Skeletal muscle tissue (tissue), 4 donors: ENCODE results near the gene PLOD2. TPM values are rescaled to one million over a fixed set of nuclear protein-coding genes. Genes with fewer than 3 reads are reported as not detected.
"Not testable (repeated sequence)": the region's sequence is repeated elsewhere in the genome, so short reads cannot be mapped to it uniquely, and the experiment has no call there.

Experiments
- H3K27ac ChIP-seq: one replicate; pipeline ENCODE4 v1.7.0; 2013; ENCODE audit warnings: mild to moderate bottlenecking, low read depth, low read length, inconsistent platforms
- H3K27me3 ChIP-seq, 3 donors: one replicate each; pipeline ENCODE4 v1.7.0; 2013; ENCODE audit warnings: low read length in 3 of 3; ENCODE audit not compliant: control insufficient read depth in 3 of 3, insufficient read depth in 3 of 3
- H3K36me3 ChIP-seq, 3 donors: one replicate each; pipeline ENCODE4 v1.7.0; 2013; ENCODE audit warnings: low read length in 3 of 3; ENCODE audit not compliant: control insufficient read depth in 3 of 3, insufficient read depth in 3 of 3
- H3K4me1 ChIP-seq, 3 donors: one replicate each; pipeline ENCODE4 v1.7.0; 2013; ENCODE audit warnings: low read length in 3 of 3, mild to moderate bottlenecking in 3 of 3; ENCODE audit not compliant: control insufficient read depth in 3 of 3, insufficient read depth in 3 of 3
- H3K4me3 ChIP-seq, 3 donors: one replicate each; pipeline ENCODE4 v1.7.0; 2013; ENCODE audit warnings: low read length in 3 of 3
- H3K9ac ChIP-seq, 3 donors: one replicate each; pipeline ENCODE4 v1.7.0; 2013; ENCODE audit warnings: low read length in 3 of 3, mild to moderate bottlenecking in 3 of 3, moderate library complexity in 2 of 3, low read depth in 1 of 3
- H3K9me3 ChIP-seq, 3 donors: one replicate each; pipeline ENCODE4 v1.7.0; 2013; ENCODE audit warnings: low read length in 3 of 3; ENCODE audit not compliant: control insufficient read depth in 3 of 3
- total RNA-seq: library from RNA; depleted of rRNA; stranded (reverse); fragments of >200 nt; gene quantifications from one replicate; pipeline ENCODE4 v1.2.3, GENCODE V29; 2014
- donor health status: Osteomylitis.

PLOD2 gene
- total RNA-seq, 1 donor from 2014 or later = 22.4 TPM

DNA sequence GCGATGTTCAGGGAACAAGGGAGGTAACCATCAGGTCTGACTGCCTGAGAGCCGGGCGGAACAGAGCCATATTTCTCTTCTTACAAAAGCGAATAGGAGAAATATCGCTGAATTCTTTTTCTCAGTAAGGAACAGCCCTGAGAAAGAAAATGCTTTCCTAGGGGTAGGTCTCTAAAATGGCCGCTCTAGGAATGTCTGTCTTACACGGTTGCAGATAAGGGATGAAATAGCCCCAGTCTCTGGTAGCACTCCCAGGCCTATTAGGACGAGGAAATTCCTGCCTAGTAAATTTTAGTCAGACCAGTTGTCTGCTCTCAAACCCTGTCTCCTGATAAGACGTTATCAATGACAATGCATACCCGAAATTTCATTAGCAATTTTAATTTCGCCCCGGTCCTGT is 47.2 kb downstream of the PLOD2 start:
- H3K27ac ChIP-seq, H3K9me3 ChIP-seq, H3K4me1 ChIP-seq, H3K27me3 ChIP-seq, H3K36me3 ChIP-seq, H3K4me3 ChIP-seq, H3K9ac ChIP-seq: not testable (repeated sequence)

DNA sequence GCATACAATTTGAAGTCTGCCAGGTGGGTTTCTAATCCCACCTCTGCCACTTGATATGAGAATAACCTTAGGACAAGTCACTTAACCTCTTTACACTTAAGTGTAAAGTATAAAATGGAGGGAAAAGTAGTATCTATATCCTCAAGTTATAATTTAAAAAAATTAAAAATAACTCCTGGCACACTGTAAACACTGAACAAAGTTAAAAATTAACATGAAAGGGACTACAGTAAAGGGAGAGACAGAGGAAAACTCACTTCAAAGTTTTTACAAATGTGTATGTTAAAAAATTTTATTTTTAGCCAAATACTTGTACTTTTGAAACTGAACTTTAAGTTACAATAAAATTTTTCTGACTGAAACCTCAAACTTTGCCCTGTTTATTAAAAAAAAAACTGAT is 49.6 kb downstream of the PLOD2 start:
- Histone ChIP-seq H3K4me1 (no peaks in the 10 kb centered on the region), H3K36me3 (no peaks in the 10 kb centered on the region), H3K27ac (no peak overlapping the region), H3K9ac (no peak overlapping the region), H3K27me3 (no peaks in the 10 kb centered on the region), H3K9me3 (peaks cover 0 to 2% (median 0%) of the 10 kb centered on the region in 3 donors), H3K4me3 (no peak overlapping the region)

DNA sequence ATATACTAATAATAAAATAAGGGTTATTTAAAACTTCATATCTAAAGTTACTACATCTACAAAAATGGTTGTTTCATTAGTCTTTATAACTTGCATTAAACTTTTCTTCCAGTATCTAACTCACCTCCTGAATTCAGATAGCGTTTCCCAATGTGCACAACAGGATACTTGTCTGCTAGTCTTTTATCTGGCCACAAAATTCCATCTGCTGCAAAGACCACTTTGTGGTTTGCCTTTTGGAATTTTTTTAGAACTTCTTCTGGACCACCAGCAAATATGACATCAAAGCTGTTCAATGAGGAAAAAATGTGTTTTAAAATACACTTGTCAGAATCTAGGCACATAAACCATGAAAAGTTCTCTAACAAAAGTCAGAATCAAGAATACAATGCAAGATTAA is 50.8 kb downstream of the PLOD2 start:
- Histone ChIP-seq H3K27me3 (no peaks in the 10 kb centered on the region), H3K4me3 (no peak overlapping the region), H3K27ac (no peak overlapping the region), H3K9ac (no peak overlapping the region), H3K9me3 (peaks cover 0 to 2% (median 0%) of the 10 kb centered on the region in 3 donors), H3K4me1 (no peaks in the 10 kb centered on the region), H3K36me3 (no peaks in the 10 kb centered on the region)

DNA sequence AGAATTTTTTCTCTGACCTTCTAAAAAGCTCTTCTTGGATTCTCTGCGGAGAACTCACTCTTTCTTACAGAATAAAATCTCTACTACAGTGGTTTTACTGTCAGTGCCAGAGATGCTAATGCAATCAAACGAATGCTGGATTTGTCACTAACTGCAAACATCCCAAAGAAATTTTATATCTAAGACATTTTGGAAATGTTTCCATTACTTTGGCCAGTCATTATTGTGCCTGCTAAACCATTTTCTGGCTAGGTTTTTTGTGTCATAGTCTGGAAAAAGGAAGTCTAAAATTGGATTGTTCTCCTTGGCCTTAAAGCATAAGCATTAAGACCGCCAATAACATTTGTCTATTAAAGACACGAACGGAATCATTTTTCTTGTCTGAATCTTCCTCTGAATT is 54.0 kb downstream of the PLOD2 start:
- no peak overlapping the region for H3K4me3 ChIP-seq
- H3K9ac ChIP-seq = no peak overlapping the region
- no peaks in the 10 kb centered on the region for H3K9me3 ChIP-seq
- no peaks in the 10 kb centered on the region for H3K4me1 ChIP-seq
- no peaks in the 10 kb centered on the region for H3K36me3 ChIP-seq
- H3K27me3 ChIP-seq = no peaks in the 10 kb centered on the region
- H3K27ac ChIP-seq = no peak overlapping the region

DNA sequence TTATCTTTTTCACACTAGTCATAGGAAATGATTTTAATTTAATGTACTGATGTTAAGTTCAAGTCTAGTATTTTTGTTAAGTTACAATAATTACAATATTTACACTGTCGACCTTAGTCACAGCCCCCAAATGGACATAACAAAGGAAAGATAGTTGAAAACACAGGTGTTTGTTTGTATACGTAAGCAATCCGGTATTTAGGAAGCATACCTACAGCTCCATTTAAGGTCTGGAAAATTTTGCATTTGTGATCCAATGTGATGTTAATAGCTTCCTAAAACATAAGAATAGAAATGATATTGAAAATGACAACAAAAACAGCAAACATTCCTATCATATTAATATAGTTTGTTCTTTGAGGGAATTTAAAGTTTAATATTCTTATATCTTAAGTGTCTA is 56.9 kb downstream of the PLOD2 start:
- H3K9me3 ChIP-seq = no peaks in the 10 kb centered on the region
- H3K4me1 ChIP-seq = no peaks in the 10 kb centered on the region
- H3K36me3 ChIP-seq = peaks cover 0 to 5% (median 3%) of the 10 kb centered on the region in 3 donors
- H3K27me3 ChIP-seq = no peaks in the 10 kb centered on the region
- H3K27ac ChIP-seq = no peak overlapping the region
- no peak overlapping the region for H3K9ac ChIP-seq
- H3K4me3 ChIP-seq = no peak overlapping the region

DNA sequence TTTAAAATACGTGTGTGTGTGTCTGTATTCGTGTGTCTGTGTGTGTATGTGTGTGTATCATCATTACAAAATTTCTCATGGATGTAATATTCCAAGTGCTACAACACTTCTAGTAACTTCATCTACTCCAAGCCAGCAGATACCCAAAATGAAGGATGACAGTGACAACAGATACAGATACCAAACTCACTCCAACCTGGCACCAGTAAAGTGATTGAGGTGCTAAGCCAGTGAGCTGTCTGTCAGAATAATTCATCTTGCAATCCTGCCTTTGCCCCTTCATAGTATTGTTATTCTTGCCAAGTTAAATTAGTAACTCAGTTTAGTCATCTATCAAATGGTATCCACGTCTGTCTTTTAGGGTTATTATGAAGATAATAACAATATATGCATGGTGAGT is 58.1 kb downstream of the PLOD2 start:
- Histone ChIP-seq H3K4me3 (no peak overlapping the region), H3K27ac (no peak overlapping the region), H3K9ac (no peak overlapping the region), H3K36me3 (peaks cover 0 to 5% (median 3%) of the 10 kb centered on the region in 3 donors), H3K9me3 (no peaks in the 10 kb centered on the region), H3K27me3 (no peaks in the 10 kb centered on the region), H3K4me1 (no peaks in the 10 kb centered on the region)

DNA sequence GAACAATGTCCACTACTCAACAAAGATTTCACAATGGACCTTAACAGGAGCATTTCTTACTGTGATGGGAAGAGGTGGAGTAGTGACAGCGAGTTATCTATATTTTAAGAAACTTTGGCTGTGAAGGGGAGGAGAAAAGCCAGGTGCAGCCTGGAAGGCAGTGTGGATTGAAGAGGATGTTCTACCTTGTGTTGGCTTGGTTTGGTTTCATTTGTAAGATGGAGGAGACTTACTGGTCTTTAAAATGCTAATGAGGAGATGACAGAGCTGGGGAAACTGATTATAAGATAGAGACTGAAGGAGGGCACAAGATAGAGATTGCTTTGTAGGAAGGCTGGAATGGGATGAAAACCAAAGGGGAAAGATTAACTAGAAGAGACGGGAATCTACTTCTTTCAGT is 59.4 kb downstream of the PLOD2 start:
- Histone ChIP-seq H3K4me1 (no peaks in the 10 kb centered on the region), H3K27ac (no peak overlapping the region), H3K9me3 (no peaks in the 10 kb centered on the region), H3K4me3 (no peak overlapping the region), H3K9ac (no peak overlapping the region), H3K36me3 (peaks cover 0 to 5% (median 3%) of the 10 kb centered on the region in 3 donors), H3K27me3 (no peaks in the 10 kb centered on the region)

DNA sequence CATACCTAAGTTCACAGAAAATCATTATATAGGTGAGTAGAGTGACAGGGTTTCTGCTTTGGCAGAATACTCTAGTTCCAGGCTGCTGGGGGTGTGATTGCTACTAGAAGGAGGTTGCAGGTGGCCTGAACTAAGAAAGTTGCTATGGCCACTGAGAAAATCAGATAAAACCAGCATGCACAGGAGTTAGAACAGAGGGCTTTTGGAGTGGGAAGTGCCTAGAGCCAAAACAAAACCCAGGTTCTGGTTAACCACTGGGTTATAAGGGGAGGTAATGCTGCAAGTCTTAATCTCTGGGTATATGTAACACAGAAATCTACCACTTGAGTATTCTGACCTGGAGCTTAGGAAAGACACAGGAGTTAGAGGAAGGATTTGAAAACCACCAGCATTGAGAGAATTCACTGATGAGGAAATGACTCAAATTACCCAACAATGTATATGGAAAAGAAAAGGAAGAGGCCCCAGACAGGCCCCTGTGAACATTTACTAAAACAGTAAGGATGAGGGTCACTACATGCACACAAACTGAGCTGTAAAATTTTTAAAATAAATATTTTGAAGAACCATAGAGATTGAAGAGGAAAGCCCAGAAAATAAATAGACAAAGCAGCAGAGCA is 60.0 kb downstream of the PLOD2 start:
- Histone ChIP-seq H3K4me3 (no peak overlapping the region), H3K36me3 (peaks cover 0 to 5% (median 3%) of the 10 kb centered on the region in 3 donors), H3K9ac (no peak overlapping the region), H3K4me1 (no peaks in the 10 kb centered on the region), H3K9me3 (no peaks in the 10 kb centered on the region), H3K27ac (no peak overlapping the region), H3K27me3 (no peaks in the 10 kb centered on the region)

DNA sequence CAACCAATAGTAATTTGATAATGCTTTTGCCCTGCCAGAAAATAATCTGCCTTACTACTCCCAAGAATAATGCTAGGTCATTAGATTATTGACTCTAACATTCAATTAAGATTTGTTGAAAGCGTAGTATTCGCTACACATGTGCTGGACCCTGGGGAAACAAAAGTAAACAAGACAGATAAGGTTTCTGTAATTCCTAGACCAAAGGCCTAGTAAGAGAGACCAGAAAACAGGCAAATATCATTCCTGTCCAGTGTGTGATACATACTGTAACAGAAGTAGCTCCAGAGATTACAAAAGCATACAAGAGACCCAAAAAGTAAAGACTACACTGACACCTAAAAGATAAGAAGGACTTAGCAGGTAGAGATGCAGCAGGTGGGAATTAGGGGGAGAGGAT is 60.8 kb downstream of the PLOD2 start:
- Histone ChIP-seq H3K9ac (no peak overlapping the region), H3K4me1 (no peaks in the 10 kb centered on the region), H3K36me3 (peaks cover 0 to 5% (median 3%) of the 10 kb centered on the region in 3 donors), H3K27me3 (no peaks in the 10 kb centered on the region), H3K4me3 (no peak overlapping the region), H3K9me3 (no peaks in the 10 kb centered on the region), H3K27ac (no peak overlapping the region)

DNA sequence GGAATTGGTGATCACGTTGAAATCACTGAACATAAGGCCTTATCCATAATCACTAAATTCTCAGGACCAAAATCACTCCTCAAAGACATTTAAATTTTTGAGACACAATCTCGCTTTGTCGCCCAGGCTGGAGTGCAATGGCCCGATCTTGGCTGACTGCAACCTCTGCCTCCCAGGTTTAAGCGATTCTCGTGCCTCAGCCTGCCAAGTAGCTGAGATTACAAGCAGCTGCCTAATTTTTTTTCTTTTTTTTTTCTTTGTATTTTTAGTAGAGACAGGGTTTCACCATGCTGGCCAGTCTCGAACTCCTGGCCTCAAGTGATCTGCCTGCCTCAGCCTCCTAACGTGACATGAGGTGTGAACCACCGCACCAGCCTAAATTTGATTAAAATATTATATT is 61.7 kb downstream of the PLOD2 start:
- Histone ChIP-seq H3K9me3 (no peaks in the 10 kb centered on the region), H3K27ac (no peak overlapping the region), H3K9ac (no peak overlapping the region), H3K4me3 (no peak overlapping the region), H3K36me3 (peaks cover 0 to 5% (median 3%) of the 10 kb centered on the region in 3 donors), H3K27me3 (no peaks in the 10 kb centered on the region), H3K4me1 (no peaks in the 10 kb centered on the region)
